GM18511 (cell line): Measurements from ENCODE around the gene GPRASP3.
"Not testable (repeated sequence)": the region's sequence is repeated elsewhere in the genome, so short reads cannot be mapped to it uniquely, and the experiment has no call there.

Experiments used
- ATAC-seq: cut with Tn5 transposase; IDR thresholded peaks from one replicate; pipeline ENCODE4 v1.9.1; 2021; ENCODE audit warnings: mild to moderate bottlenecking, moderate library complexity; ENCODE audit not compliant: unreplicated experiment

GPRASP3 gene, protein sequence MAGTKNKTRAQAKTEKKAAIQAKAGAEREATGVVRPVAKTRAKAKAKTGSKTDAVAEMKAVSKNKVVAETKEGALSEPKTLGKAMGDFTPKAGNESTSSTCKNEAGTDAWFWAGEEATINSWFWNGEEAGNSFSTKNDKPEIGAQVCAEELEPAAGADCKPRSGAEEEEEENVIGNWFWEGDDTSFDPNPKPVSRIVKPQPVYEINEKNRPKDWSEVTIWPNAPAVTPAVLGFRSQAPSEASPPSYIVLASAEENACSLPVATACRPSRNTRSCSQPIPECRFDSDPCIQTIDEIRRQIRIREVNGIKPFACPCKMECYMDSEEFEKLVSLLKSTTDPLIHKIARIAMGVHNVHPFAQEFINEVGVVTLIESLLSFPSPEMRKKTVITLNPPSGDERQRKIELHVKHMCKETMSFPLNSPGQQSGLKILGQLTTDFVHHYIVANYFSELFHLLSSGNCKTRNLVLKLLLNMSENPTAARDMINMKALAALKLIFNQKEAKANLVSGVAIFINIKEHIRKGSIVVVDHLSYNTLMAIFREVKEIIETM

DNA sequence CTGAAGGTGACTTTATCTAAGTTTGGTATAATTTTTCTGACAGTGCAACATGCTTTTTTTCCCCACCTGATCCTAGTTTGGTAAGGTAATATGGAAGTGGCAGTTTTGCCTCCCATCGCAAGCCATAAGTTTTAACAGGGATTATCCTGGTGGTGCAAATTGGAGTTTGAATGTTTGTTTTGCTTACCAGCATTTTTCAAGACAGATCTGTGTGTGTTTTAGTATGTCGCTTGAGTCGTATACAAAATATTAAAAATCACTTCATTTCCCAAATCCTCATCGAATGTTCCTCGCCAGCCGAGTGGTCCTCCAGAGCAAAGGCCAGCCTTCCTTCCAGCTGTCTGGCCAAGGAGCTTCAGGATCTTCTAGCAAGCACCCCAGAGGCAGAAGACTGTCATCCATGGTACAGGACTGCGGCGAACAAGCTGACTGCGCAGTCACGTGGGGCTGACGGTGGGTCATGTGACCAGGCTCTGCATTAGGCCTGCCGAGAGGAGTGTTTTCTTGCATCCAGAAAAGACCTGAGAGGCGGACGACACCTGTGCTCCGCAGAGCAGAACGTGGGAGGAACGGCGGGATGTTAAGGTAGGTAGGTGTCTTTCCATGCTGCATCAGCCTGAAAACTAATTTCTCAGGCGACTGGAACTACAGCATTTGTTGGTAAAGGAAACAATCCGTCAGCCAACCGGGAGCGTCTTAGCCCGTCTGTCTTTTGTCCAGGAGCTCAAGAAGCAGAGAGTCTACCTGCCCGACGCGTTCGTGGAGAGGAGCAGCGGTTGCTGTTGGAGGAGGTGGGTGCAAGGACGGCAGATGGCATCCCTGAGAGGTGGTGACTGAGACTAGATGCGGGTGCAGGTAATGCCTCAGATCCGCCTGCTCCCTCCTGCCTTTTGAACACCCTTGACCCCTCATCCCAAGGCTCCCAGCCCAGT, at the start of gene GPRASP3:
Gene GPRASP3 (plus strand): TSS at position 507 of the 932 bp plus-strand sequence. CDS start 28,253 bp downstream, outside the sequence.
- peak; percentile 99 for ATAC-seq

DNA sequence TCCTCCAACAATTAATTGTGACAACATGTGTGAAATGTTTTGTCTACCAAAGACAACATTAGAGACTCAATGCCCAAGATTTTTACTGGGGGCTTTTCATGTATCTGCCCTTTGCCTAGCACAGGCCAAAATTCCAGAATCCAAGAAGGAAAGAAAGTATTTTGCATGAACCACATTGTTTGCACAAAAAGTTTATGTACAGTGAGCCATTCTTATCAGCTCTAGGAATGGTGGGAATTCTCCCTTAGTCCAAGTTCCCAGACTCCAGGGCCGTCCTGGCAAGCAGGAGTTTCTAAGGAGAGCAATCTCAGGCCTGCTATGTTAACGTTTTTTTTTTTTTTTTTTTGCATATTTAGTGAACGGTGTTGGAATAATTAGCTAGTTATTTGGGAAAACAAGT, 47.7 kb upstream of the GPRASP3 start:
- no peak for ATAC-seq

DNA sequence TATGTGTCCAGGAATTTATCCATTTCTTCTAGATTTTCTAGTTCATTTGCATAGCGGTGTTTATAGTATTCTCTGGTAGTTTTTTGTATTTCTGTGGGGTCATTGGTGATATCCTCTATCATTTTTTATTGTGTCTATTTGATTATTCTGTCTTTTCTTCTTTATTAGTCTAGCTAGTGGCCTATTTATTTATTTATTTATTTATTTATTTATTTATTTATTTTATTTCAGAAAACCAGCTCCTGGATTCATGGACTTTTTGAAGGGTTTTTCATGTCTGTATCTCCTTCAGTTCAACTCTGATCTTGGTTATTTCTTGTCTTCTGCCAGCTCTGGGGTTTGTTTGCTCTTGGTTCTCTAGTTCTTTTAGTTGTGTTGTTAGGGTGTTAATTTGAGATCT, 43.1 kb upstream of the GPRASP3 start:
- ATAC-seq, result not testable (repeated sequence)

DNA sequence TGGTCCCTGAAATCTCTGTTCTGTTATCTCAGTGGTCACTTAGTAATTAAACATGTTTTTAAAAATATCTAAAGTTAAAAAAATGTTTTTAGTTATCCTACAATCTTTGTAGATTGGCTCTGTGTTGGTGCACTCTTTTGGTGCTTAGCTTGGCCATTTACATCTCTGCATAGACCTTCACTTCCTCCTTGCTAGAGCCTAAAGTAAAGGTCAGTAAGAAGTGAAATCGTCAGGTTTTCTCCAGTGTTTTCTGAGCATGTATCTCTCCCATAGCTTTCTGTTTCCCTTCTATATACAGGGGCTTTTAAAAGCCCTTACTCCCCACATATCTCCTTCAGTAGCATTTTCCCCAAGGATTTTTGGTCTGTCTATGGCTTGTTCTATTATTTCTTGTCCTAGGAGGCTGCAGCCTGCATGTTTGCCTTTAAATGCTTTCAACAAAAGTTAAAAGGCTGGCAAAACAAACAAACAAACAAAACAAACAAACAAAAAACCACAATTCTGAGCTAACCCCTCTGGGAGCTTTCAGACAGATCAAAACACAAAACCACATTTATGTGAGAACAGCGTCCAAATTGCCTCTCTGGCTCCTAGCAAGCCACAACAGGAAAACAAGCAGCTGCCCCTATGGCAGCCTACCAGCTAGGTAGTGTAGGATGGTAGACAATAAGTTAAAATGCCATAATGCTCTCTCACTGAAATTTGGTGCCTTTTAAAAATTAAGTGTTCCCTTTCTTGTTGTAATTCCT, 35.6 kb upstream of the GPRASP3 start:
- ATAC-seq, result no peak

DNA sequence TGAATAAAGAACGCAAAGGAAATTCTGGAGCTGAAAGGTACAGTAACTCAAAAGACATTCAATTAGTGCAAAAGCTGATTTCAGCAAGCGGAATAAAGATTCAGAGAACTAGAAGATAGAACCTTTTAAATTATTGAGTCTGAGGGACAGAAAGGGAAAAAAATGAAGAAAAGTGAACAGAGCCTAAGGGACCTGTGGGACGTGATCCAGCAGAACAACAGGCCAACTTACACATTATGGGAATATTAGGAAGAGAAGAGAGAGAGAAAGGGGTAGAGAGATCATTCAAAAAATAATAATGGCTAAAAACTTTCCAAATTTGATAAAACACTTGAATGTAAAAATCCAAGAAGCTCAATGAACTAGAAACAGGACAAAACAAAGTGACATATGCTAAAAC, 25.8 kb upstream of the GPRASP3 start:
- no peak for ATAC-seq

DNA sequence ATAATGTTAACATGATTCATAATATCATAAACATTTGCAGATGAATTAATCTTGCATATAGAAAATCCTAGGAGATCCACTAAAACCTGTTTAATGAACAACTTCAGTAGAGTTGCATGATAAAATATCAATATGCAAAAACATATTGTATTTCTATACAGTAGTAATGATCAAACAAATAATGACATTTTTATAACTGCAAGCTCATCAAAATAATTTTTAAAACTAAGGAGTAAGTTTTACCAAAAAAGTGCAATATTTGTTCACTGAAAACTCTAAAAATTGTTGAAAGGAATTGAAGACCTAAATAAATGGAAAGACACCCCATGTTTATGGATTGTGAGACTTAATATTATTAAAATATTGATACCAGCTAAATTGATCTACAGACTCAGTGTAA, 24.2 kb upstream of the GPRASP3 start:
- ATAC-seq, result no peak

DNA sequence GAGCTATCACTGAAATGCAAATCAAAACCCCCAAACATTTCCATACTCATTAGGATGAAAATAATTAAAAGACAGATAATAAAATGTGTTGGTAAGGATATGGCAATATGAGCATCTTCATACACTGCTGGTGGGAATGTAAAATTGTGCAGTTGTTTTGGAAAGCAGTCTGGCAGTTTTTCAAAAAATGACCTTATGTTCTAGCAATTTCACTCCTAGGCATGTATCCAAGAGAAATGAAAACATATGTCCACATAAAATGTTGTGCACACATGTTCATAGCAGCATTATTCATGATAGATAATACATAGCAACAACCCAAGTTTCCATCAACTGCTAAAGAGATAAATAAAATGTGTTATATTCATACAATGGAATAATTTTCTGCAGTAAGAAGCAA, 23.0 kb upstream of the GPRASP3 start:
- ATAC-seq, result no peak

DNA sequence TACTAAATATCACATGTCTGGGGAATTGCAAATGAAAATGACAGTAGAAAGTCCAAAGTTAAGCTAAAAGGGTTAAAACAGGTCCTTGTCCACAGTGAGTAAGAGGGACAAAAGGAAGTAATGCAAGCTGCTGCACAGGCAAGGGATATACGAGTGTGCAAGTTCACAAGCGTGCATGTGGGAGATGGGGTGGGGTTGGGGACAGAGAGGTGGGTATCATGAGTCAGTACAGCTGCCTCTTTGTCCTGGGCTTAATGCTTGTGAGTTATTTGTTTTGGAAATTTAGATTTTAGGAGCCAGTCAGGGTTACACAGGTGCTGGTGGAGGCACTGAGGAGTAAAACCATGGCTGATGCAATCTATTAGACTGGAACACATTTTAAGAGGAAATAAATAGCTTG, 11.6 kb upstream of the GPRASP3 start:
- no peak for ATAC-seq

DNA sequence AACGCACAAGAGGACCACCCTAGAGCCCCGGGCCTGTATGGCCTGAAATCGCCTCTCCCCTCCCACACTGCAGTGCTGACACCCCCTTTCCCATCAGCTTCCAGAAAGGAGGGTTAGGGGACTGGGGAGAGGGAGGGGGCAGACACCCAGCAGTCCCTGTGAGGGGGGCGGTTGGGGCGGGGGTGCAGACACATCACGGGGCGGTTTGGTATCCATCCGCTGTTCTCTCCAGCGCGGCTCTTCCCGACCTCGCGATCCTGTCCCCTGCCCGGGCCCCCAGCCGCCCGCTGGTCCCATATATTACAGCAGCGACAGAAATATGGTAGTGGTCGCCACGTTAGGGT, 8.7 kb upstream of the GPRASP3 start:
- no peak for ATAC-seq

DNA sequence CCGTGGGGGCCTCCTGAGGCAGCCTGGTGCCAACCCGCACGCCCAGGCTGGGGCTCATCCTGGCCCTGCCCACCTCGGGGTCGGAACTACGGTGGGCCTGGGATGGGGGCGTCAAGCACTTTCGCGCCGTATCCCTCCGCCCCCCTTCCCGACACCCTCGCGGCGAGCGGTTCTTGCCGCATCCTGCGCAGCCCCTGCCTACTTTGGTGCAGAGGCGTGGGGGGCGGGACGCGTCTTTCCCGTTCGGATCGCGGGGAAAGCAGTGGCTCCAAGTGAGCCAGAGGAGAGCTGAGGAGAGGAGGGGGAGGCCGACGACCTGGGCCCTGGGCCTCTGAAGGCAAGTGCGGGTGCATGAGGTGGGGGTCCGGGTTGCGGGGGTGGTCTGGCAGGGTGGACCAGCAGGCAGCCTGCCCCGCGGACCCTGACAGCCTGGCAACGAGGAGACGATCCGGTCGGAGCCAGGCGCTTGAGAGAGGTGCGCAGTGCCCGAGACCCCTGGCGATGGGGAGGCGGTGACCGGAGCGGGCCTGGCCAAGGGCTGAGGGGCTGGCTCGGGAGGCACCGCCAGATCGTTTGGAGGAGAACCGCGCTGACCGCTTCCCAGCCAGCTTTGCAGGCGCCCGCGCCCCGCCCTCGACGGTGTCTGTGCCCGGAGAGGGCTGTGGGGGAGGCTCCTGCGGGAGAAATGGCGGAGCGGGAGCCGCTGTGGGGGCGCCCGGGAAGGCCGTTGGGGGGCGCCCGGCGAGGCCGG, 8.2 kb upstream of the GPRASP3 start, which contains the start of gene GPRASP2:
Gene GPRASP2 (plus strand): TSS at position 233 of the 751 bp plus-strand sequence. CDS start 2,422 bp downstream, outside the sequence.
- ATAC-seq, result peak; percentile 53

DNA sequence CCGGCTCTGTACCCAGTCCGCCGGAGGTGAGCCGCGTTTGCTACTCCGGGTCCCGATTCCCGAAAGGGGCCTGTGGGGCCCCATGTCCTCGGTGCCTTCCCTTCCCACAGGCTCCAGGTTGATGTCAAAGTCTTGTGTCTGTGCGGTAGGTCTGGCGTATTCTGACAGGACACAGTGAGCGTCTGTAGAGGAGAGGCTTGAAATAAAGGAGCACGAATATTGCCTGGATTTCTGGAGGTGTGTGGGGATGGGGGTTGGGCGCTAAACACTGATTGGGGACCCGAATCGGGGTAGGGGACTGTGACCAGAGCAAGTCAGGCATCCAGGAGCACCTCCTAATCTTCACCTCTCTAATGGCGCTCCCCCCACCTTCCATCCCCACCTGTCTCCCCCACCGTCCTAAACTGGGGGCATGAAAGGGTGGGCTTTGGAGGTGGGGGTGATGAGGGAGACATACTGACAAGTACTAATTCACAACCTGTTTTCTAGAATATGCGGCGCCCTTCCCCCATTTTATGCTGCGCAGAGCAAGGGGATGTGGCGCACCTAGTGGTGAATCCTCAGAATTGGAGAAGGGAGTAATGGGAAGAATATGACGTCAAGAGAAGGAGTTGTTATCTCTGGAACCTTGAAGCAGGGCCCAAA, 7.4 kb upstream of the GPRASP3 start:
- ATAC-seq, result peak; percentile 55

DNA sequence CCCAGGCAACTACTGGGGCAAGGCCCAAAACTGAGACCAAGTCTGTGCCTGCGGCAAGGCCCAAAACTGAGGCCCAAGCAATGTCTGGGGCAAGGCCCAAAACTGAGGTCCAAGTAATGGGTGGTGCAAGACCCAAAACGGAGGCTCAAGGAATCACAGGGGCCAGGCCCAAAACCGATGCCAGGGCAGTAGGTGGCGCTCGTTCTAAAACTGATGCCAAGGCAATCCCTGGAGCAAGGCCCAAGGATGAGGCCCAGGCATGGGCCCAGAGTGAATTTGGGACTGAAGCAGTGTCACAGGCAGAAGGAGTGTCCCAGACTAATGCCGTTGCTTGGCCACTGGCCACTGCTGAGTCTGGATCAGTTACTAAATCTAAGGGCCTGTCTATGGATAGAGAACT, 5.5 kb upstream of the GPRASP3 start:
- ATAC-seq, result no peak

DNA sequence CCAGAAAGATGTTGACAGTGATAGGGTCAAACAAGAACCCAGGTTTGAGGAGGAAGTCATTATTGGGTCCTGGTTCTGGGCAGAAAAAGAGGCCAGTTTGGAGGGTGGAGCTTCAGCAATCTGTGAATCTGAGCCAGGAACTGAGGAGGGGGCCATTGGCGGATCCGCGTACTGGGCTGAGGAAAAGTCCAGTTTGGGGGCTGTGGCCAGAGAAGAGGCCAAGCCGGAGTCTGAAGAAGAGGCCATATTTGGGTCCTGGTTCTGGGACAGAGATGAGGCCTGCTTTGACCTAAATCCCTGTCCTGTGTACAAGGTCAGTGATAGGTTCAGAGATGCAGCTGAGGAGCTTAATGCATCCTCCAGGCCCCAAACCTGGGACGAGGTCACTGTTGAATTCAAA, 4.6 kb upstream of the GPRASP3 start:
- no peak for ATAC-seq

DNA sequence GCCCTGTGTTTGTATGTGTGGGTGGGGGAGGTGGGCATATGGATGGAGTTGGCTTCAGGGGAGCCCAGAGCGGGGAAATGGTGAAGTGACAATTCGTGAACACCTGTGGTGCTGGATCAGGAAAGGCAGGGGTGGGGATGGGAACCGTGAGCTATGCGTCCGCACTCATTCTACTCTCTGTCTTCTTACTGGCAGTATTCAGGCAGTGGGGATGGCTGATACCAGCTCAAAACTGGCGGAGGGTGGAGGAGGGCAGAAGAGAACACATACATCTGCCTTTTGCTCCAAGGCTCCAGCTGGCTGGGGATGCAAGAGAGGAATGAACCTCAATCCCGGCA, 595 bp downstream of the GPRASP3 start:
- not testable (repeated sequence) for ATAC-seq

DNA sequence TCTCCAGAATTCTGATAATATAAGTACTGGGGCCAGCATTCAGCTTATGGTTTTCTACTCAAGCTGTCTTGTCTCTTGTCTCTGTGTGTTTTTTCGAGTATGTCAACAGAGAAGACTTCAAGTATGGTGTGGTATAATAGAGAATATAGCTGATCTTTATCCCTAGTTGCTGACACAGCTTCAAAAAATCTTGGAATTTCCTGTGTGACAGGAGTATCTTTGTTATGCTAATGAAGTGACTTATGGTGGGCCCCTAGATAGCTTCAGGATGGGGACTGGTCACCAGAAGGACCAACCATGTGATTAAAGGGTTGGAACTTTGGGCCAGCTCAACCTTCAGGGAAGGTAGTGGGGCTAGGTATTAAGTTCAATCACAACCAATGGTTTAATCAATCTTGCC, 2.9 kb downstream of the GPRASP3 start:
- ATAC-seq, result no peak

DNA sequence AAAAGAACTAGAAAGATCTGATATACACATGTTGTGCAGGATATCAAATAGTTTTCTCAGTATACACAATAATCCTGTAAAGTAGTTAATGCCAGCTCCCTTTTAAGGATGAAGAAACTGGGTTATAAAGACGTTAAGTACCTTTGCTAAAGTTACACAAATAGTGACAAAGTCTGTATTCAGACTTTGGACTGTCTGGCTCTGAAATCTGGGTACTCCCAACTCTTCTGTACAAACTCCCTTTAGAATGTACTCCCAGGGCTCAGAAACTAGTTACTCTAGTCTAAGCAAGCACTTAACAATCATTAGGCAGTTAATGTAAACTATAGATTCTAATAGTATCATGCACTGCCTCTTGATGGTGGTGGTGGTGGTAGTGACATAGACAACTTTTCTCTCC, 7.2 kb downstream of the GPRASP3 start:
- ATAC-seq, result no peak

DNA sequence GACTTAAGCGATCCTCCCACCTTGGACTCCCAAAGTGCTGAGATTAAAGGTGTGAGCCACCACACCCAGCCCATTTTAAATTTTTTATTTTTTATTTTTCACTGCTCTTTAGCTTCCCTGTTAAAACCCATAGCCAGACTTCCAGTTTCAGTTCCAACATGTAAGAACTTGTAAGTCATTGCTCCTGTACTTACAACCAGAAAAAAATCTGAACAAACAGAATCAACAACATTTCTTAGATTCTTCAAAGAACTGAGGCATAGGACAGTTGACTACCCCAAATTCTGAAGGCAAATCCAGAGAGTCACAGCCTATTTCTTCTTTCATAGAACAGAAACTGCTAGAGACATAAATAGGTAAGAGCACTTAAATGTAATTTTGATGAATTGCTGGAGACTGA, 8.1 kb downstream of the GPRASP3 start:
- no peak for ATAC-seq

DNA sequence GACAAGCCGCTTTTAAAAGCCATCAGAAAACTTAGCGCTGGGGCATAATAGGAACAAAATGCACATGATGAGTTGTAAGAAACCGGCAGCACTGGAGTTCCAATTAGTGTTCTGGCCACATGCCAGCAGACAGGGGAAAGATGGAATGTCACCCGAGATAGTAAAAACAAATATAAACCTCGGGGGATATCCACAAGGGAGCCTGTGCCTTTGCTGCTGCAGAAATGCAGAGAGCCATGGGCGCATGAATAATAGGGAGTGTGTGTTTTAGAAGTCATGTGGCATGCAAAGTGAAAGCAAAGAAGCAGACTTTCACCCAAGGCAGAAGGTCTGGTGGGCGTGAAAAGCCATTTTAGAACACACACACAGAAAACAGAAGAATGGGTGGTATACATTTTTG, 19.1 kb downstream of the GPRASP3 start:
- no peak for ATAC-seq

DNA sequence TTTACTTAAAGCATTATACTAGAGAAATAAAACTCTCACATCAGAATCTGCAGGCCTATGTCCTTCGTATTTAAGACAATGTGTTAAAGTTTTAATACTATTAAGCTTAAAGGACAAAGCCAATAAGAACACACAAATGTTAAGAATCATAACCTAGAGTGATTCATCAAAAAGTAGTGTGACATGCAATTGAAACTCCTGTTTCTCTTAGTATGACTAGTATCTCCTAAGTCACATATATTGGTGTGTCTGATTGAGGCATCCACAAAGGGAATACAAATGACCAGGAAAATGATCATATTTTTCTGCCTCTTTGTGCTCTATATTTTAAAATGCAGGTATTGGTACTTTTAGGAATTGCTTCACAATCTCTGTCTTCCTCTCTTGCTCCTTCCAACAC, 23.8 kb downstream of the GPRASP3 start:
- no peak for ATAC-seq

DNA sequence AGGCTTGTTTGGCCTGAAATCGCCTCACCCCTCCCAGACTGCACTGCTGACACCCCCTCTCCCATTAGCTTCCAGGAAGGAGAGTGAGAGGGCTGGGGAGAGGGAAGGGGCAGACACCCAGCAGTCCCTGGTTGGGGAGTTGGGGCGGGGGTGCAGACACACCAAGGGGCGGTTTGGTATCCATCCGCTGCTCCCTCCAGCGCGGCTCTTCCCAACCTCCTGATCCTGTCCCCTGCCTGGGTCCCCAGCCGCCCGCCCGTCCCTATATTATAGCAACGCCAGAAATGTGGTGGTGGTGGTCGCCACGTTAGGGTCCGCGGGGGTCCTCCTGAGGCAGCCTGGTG, 24.9 kb downstream of the GPRASP3 start:
- no peak for ATAC-seq
